NCI-H82 treated with DMSO at 0.1 percent for 48 hours (cell line): Measurements from ENCODE around the gene MNAT1.
"Not testable (repeated sequence)": the region's sequence is repeated elsewhere in the genome, so short reads cannot be mapped to it uniquely, and the experiment has no call there.

Experiments used
- DNase-seq: peaks from one replicate; lab custom pipeline; 2025; ENCODE audit not compliant: unreplicated experiment; lab: John Stamatoyannopoulos, UW

MNAT1 gene

DNA sequence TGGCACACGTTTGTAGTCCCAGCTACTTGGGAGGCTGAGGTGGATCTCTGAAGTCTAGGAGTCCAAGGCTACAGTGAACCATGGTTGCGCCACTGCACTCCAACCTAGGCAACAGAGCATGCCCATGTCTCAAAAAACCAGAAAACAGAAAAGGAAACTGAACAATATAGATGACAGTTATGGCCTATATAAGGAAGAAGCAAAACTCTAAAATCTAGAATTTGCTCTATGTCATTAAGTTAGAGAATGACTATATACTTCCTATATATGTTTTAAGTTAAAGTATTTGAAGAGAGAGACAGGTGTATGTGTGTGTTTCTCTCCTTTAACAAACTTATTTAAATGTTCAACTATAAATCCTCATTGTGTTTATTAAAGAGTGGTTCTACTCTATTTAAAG, 65.8 kb downstream of the MNAT1 start:
- DNase-seq: no peak

DNA sequence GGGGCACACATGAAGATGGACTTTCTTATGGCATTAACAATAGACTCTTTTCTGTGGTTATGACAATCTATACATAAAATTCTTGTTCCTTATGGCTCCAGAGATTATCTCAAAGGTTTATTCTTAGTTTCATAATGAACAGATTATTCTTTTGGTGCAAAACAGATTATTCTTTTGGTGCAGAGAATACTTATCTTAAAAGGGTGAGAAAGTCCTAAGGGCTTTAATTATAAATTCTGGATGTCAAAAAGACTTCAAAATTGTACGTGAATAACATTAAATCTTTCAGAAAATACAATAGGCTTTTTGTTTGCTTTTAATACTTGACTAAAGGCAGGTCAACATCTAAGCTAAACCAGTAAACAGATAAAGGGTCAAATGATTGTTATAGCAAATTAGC, 69.3 kb downstream of the MNAT1 start:
- no peak for DNase-seq

DNA sequence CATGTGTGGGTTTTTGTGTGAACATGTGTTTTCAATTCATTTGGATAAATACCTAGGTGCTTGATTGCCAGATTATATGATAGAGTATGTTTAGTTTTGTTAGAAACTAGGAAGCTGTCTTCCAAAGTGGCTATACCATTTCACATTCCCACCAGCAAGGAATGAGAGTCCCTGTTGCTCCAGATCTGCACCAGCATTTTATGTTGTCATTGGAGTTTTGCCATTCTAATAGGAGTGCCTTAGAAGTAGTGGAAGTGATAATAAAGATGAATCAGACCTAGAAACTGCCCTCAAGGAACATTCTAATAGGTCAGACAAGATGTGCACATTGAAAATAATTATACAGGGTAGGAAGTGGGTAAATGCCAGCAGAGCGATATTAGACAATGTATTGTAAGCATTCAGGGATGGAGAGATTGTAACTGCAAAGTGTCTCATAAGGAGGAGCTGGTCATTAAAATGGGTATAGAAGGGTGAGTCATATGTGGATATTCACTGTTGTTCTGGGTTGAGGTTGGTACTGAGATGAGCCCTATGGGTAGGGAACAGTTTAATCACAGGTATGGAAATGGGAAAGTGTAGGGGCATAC, 71.4 kb downstream of the MNAT1 start:
- no peak for DNase-seq

DNA sequence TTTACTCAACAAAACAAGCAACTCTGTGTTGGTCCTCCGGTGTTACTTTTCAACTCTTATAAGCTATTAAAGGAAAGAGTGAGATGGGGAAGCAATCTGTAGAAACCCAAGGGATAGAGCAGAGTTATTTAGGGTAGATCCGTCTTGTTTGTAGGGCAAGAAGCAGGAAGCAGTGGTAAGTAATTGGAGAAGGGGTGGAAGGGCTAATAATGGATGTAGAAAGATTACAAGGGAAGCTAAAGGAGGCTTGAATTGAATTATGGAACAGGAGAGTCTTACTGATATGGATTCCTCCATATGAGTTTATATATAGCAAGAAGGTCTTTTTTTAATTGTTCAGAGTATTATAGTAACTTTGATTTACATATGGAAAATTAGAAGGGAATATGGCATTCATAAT, 72.7 kb downstream of the MNAT1 start:
- DNase-seq: no peak

DNA sequence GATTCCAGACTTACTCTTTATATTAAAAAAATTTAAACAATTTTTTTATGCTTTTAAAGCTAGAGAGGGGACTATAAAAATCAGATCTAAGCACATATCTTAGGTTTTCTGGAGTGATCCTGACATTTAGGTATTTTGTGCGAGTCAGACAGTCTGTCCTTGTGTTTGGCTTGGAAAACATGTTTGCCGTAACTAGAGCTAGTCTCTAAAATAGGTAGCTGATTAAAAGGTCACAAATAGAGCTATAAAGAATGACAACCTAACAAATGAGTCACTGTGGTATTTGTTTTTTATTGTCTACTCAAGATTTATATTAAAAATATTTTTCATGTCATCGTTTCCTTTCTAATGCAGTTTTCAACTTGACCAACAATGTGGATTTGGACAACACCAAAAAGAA, 73.4 kb downstream of the MNAT1 start:
- no peak for DNase-seq

DNA sequence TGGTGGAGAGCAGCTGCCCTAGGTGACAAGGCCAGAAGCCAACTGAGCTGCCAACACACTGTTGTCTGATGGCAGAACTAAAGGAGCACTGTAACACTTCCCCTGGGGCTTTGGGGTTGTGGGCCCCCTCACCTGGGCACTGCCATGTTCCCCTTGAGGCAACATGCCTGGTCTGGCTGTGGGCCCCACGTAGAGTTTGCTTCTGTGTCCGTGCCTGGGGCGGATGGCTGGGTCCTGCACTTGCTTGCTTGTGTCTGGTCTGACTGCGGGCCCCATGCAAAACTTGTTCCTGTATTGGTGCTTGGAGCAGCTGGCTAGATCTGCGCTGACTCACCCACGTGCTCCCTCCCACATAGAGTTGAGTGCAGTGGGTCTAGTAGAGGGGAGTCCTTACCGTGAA, 78.4 kb downstream of the MNAT1 start:
- no peak for DNase-seq

DNA sequence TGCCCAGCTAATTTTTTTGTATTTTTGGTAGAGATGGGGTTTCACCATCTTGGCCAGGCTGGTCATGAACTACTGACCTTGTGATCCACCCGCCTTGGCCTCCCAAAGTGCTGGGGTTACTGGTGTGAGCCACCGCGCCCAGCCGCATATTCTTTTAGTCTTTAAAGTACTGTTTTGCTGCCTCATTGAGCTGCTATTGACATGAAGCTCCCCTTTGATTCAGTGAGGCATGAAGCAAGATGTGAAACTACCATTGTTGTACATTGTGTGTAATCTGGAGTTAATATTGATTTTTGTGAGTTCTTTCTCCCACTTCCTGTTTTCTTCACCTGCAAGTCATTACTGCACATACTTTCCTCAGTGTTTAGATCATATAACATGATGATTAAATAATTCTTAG, 80.8 kb downstream of the MNAT1 start:
- no peak for DNase-seq

DNA sequence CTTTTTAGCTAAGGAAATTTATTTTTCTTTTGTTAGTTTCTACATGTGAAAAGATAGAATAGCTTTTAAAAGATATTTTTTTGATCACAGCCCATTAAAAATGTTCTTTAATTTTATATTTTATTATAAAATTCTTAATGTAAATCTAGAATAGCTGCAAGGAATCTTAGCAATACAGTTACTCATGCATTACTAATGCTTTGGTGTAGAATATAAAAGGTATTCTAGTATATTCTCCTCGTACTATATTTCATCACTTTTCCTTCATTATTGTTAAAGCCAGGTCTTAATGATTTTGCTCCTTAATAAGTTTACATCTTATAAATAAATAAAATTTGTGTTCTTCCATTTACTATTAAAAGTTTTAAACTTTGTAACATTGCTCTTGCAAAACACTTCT, 82.6 kb downstream of the MNAT1 start:
- no peak for DNase-seq

DNA sequence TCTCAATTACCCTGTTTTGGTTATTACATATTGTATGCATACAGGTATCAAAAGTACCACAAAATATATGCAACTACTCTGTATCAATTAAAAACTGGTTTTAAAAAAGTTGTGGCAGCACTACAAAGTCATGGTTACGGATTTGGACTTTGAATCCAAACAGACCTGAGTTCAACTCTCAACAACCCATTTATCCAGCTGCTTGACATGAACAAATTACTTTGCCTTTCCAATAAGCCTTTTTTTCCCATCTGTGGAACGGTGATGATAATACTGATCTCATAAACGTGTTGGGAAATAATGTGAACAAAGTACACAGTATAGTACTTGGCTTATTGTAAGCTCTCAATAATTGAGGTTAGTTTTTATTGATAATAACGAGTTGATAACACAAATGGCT, 85.0 kb downstream of the MNAT1 start:
- DNase-seq: no peak

DNA sequence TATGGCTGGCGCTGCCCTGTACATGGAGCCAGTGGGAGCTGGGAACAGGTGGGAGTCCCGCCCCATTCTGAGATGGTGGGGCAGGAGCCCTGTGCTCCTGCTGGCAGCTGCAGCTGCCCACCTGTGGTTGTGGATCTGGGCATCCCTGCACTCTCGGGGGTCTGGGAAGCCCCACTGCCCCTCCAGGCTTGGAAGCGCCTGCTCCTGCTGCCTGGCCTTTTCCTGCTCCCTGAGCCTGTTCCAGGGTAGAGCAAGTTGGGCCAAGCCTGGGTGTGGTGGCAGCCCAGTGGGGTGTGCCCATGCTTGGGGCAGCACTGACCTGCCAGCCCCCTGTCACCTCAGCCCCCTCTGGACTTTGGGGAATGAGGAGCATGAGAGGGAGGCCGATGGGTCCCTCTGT, 104.0 kb downstream of the MNAT1 start:
- no peak for DNase-seq

DNA sequence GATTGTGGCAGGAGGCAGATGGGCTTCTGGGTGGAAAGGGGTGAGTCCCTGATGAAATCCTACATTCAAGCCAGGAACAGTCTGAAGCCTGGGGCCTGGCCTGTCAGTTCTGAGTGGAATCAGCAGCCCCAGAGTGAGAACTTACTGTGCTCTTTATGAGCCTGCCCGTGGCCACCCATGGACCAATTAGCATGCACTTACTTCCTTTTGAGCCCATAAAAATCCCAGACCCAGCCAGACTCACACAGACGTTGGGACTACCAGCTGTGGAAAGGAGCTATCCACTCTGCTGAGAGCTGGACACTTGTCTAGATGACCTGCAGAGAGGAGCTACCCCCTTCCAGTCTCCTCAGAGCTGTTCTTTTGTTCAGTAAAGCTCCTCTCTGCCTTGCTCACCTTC, 104.5 kb downstream of the MNAT1 start:
- DNase-seq: no peak

DNA sequence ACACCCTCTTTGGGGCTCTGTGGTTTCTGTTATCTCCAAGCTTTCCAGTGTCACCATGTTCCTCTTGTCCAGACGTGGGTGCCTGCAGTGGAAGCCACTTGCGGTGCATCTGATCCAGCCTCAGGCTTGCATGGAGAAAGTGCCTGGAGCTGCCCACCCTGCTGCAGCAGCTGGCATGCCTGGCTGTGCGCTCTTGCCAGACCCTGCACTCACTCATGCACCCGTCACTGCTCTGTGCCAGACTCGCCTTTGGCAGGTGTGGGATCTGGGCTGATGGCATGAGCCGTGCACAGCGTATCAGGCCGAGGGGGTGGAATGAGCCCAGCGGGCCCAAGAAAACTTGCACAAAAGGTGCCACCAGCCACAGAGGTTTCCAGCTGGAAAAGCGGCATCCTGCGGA, 105.1 kb downstream of the MNAT1 start:
- no peak for DNase-seq

DNA sequence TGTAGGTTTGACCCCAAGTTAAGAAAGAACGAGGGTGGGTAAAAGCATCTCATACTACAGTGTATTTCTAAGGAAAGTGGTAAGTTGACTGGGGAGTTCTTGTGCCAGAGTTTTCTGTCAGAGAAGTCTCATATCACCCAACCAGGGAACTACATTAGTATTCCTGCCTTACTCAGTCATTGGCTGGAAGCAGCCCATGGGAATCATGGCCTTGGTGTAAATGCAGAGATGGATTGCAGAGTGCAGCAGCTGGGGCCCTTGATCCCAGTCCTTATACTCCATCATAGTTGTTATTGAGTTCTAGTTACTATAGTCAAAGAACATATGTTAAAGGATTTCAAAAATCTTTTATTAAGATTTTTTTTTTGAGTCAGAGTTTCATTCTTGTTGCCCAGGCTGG, 105.8 kb downstream of the MNAT1 start:
- no peak for DNase-seq

DNA sequence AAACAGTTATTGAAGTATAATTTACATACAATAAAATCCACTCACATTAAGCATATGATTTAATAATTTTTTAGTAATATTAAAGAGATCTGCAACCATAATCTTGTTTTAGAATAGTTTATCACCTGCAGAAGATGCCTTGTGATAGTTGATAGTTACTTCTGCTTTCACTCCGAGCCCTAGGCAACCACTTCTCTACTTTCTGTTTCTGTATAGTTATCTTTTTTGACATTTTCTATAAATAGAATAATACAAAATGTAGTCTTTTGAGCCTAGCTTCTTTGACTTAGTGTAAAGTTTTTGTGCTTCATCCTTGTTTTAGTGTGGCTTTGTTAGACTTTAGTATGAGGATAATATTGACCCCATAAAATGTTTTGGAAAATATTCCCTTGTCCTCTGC, 111.0 kb downstream of the MNAT1 start:
- no peak for DNase-seq

DNA sequence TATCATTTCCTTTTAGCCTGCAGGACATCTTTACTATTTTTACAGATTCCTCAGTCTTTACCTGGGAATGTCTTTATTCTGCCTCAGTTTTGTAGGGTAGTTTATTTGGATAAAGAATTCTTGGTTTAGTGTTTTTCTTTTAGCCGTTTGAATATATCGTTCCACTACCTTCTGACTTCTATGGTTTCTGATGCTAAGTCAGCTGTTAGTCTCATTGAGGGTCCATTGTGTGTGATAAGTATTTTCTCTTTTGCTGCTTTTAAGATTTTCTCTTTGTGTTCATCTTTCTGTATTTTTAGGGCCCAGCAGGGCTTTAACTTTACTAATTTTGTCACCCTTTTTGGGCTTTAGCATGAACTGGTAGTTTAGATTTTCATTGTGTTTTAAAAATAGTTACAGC, 113.5 kb downstream of the MNAT1 start:
- no peak for DNase-seq

DNA sequence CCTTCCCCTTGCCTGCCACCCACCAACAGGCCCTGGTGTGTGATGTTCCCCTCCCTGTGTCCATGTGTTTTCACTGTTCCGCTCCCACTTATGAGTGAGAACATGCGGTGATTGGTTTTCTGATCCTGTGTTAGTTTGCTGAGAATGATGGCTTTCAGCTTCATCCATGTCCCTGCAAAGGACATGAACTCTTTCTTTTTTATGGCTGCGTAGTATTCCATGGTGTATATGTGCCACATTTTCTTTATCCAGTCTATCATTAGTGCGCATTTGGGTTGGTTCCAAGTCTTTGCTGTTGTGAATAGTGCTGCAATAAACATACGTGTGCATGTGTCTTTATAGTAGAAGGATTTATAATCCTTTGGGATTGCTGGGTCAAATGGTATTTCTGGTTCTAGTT, 117.1 kb downstream of the MNAT1 start:
- not testable (repeated sequence) for DNase-seq

DNA sequence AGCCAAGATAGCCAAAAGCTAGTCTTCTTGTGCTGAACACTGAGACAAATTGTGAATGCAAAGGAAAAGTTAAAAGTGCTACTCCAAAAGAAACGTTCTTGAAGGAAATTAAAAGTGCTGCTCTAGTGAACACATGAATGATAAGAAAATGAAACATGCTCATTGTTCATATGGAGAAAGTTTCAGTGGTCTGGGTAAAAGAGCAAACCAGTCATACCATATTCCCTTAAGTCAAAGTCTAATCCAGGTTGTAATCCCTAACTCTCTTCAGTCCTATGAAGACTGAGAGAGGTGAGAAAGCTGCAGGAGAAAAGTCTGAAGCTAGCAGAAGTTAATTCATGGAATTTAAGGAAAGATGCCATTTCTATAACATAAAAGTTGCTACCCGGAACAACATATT, 121.5 kb downstream of the MNAT1 start:
- no peak for DNase-seq

DNA sequence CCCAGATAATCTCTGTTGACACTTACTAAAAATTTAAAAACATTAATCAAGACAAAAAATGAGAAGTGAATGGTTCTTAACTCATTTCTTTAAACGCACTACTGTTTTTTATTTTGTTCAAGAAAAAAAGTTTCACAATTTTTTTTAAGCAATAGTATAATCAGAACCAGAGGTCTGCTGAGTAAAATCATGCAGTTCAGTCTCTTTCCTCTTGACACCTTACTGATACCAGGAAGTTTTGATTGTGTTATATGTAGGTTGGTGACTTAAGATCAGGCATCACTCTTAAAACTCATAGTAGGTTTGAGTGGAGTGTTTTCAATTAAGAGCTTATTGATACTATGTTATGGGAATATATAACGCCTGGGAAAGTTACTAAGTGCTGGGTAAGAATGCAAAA, 125.0 kb downstream of the MNAT1 start:
- no peak for DNase-seq

DNA sequence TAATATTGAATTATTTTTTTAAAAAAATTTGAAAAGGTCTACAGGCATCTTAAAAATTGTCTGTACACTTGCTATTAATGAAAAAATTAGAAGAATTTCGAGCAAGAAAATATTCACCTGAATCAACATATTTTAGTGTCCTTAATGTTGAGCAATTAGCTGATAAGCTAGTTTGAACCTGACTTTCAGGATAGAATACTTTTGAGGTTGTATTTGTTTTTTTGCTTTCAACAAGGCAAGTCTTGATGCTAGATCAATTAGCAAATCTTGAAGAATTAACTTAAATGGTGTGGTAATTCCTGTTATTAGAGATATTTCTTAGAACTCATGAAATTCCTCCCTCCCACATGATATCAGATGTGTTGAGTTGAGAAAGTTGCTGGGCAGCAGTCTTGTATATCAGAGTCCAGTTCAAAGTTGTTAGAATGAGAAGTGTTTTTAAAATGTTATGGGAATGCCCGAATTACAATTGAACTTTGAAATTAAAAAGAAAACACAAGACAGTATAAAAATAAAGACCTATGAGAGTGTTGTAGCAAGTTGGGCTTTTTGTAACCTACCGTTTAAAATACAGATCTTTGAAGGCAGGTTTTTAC, 127.1 kb downstream of the MNAT1 start:
- DNase-seq: no peak

DNA sequence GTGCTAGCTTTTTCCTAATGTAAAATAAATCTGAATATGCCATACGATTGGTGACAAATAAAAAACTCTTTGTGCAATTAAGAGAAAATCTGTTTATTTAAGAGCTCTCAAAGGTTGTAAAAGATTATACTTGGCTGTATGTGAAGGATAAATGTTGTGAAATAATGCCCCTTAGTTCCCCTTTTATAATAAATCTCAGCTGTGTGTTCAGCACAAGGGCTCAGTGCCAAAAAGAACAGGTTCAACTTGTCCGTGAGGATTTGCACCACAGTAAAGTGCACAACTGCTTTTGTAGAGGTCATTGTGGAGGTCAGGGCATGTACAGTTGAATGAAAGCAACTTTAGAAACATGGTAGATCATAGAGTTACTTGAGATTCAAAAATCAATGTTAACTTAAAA, 127.7 kb downstream of the MNAT1 start:
- DNase-seq: no peak

DNA sequence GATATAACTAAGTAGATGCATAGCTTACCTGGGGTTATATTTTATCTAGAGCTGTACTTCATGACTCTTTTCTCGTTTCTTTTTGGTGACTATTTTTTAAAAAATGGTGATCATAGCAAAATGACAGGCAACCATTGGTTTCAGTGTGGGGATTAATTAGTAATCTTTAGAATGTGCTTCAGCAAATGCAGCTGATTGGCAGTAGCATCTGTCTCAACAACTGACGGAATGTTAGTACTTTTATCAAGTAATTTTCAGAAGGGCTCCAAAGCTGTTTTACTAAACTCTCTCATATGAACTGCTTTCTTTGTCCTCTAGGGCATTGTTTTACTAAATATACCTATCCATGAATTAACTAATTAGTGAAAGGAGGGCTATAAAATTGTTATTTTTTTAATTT, 128.7 kb downstream of the MNAT1 start:
- DNase-seq: no peak

DNA sequence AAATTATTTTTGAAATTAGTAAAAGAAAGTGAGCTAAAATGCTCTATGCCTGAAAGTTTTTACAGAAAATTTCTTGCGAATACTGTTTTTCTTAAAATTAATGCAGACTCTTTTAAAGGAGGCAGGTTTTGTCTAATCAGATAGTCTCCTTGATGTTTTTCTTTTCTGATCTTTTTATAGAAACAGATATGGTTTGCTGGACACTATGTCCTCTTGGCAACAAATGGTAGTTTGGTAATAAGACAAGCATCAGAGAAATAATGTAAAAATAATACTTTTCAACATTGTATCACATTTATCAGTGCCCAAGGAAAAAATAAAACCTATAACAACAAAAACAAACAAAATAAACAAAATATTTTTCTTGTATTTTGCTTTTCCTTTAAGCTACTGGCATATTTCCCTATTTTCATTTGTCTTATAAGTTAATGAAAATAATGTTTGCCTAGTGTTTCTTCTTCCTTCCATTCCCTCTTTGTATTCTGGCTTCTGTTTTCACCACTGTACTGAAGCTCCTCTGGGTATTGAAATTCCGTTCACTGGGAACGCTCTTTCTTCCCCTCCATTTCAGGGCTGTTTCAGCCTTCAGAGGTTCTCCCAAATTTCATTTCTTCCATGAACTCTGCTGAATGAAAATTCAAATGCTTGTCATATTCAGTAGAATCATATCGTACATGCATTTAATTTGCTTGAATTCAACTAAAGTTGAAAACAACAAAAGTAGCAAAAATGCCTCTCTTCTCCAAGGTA, 131.0 kb downstream of the MNAT1 start:
- DNase-seq: no peak
